Tibial nerve (tissue), 4 donors: ENCODE results near the gene CRISPLD2. TPM values are rescaled to one million over a fixed set of nuclear protein-coding genes. Genes with fewer than 3 reads are reported as not detected.
A peak's percentile ranks its signal among the peaks of the same experiment; 100 is the strongest.

Experiments
- DNase-seq, 2 donors: peaks; one replicate each; pipeline ENCODE4 v3.0.0-alpha.2; 2019; ENCODE audit warnings: low spot score in 2 of 2
- H3K27ac ChIP-seq, 4 donors: fragments of 200-600 bp; sonication (generic) in 3 of 4; one replicate each; pipeline ENCODE4 v1.5.1; 2017 to 2019; ENCODE audit warnings: mild to moderate bottlenecking in 1 of 4
- H3K27me3 ChIP-seq, 2 donors: fragments of 200-600 bp; sonication (generic) in 1 of 2; one replicate each; pipeline versions ENCODE4 v1.5.1 to v1.6.0; 2017 to 2019
- H3K36me3 ChIP-seq, 3 donors: fragments of 200-600 bp; sonication (generic); one replicate each; pipeline ENCODE4 v1.5.1; 2018 to 2019
- H3K4me1 ChIP-seq, 4 donors: fragments of 200-600 bp; sonication (generic) in 3 of 4; one replicate each; pipeline ENCODE4 v1.5.1; 2017 to 2019
- H3K4me3 ChIP-seq, 4 donors: fragments of 200-600 bp; sonication (generic) in 3 of 4; one replicate each; pipeline ENCODE4 v1.5.1; 2017 to 2019; ENCODE audit warnings: mild to moderate bottlenecking in 1 of 4, moderate library complexity in 1 of 4
- H3K9me3 ChIP-seq, 4 donors: fragments of 200-600 bp; sonication (generic) in 3 of 4; one replicate each; pipeline ENCODE4 v1.5.1; 2017 to 2019
- EP300 ChIP-seq, 2 donors: sonication (generic); formaldehyde crosslinking; IDR thresholded peaks; one replicate each; pipeline ENCODE4 v1.6.1; 2017; ENCODE audit warnings: antibody characterized with exemption in 2 of 2, mild to moderate bottlenecking in 1 of 2
- POLR2A ChIP-seq, 2 donors: fragments of 450-650 bp; IDR thresholded peaks; one replicate each; pipeline ENCODE4 v1.6.1; 2017; ENCODE audit warnings: antibody characterized with exemption in 2 of 2, mild to moderate bottlenecking in 2 of 2, moderate library complexity in 2 of 2
- WGBS, 2 donors: methylation state at CpG; one replicate each; pipeline ENCODE4 v1.1.5; 2018; 5-methylcytosine and 5-hydroxymethylcytosine counted together
- total RNA-seq, 4 donors: library from RNA; depleted of rRNA; stranded (reverse); fragments of >200 nt; gene quantifications; one replicate each; pipeline ENCODE4 v1.1.0, GENCODE V29; 2016
- TF ChIP-seq, protein P1 (sequence below), 5 experiments: fragments of 200-600 bp in 3 of 5; fragments of 450-650 bp in 2 of 5; sonication (generic) in 3 of 5; IDR thresholded peaks; one replicate each; pipeline ENCODE4 v1.5.1; 2016 to 2019; ENCODE audit warnings: antibody characterized with exemption in 5 of 5, mild to moderate bottlenecking in 3 of 5, moderate library complexity in 2 of 5

The CRISPLD2 gene
- total RNA-seq, 4 donors from 2014 or later = 136 to 232 (median 207) TPM

DNA sequence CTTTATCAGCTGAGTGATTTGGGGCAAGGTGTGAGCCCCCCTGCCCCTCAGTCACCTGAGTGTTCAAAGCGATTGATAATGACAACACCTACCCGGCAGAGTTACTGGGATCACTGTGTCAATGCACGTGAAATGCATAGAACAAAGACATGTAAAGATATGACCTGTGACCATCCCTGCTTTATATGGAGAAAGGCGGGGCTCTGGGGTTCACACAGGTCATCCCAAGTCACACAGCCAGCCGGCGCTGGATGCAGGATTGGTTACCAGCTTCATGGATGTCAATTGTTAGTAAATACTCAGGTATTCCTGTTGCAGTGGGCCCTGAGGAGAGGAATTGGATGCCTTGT lies 64.4 kb downstream of the CRISPLD2 start:
- WGBS, 2 donors = 53 to 58% methylated on average over 6 of the region's 6 CpGs

DNA sequence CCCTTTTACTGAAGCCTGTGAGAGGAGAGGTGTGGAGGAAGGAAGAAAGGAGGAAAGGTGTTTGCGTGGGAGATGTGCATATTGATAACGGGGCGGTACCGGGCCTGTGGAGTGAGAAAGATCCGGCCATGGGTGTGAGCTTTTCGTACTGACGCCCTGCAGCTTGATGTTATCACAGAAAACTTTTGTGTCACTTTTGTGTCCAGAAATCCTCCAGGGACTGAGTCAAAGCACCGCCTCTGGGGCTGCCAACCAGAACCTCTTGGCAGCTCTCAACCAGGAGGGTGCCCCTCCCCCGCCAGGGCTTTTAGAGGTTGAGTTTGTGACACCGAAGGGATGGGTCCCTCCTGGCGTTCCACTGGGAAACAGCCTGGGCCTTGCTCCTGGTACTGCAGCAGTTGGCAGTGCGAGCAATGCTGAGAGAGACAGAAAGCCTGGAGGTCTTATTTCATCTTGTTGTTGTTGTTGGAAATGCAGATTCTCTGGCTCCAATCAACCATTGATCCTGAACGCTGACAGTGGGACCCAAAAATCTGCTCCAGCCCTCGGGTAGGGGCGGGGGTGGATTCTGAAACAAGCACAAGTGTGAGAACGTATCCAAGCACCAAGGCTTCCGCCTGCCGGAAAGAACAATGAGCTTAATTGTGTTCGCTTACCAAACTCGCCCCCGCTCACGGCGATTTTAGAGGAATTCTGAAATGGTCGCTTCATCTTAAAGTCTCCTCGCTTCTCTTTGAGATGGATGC lies 65.0 kb downstream of the CRISPLD2 start:
- TF ChIP-seq POLR2A (IDR thresholded peaks at IDR 0.05) (no peak), EP300 (IDR thresholded peaks at IDR 0.05) (peak in 1 of 2 donors; percentile 51)
- H3K9me3 ChIP-seq = no peaks in the 10 kb centered on the region
- H3K4me3 ChIP-seq = peak overlapping the region in 2 of 4 donors; percentile 1 to 17
- WGBS, 2 donors = 23 to 27% methylated on average over 25 of the region's 25 CpGs
- H3K4me1 ChIP-seq = peaks cover 0 to 58% (median 16%) of the 10 kb centered on the region in 4 donors
- no peaks in the 10 kb centered on the region for H3K27me3 ChIP-seq
- peak; percentile 31 for DNase-seq
- H3K36me3 ChIP-seq = peaks cover 0 to 15% (median 0%) of the 10 kb centered on the region in 3 donors
- peak overlapping the region; percentile 67 to 85 (median 76) for H3K27ac ChIP-seq

More for the DNA sequence above, 64.4 kb downstream of the CRISPLD2 start:
- H3K4me3 ChIP-seq = no peak overlapping the region
- no peaks in the 10 kb centered on the region for H3K9me3 ChIP-seq
- H3K36me3 ChIP-seq = peaks cover 0 to 13% (median 0%) of the 10 kb centered on the region in 3 donors
- no peak for DNase-seq
- H3K27me3 ChIP-seq = no peaks in the 10 kb centered on the region
- H3K27ac ChIP-seq = peak overlapping the region; percentile 67 to 85 (median 76)
- H3K4me1 ChIP-seq = peaks cover 0 to 58% (median 16%) of the 10 kb centered on the region in 4 donors
- no peak for TF ChIP-seq EP300 (IDR thresholded peaks at IDR 0.05)
- no peak for TF ChIP-seq POLR2A (IDR thresholded peaks at IDR 0.05)
- TF ChIP-seq, protein P1, sequence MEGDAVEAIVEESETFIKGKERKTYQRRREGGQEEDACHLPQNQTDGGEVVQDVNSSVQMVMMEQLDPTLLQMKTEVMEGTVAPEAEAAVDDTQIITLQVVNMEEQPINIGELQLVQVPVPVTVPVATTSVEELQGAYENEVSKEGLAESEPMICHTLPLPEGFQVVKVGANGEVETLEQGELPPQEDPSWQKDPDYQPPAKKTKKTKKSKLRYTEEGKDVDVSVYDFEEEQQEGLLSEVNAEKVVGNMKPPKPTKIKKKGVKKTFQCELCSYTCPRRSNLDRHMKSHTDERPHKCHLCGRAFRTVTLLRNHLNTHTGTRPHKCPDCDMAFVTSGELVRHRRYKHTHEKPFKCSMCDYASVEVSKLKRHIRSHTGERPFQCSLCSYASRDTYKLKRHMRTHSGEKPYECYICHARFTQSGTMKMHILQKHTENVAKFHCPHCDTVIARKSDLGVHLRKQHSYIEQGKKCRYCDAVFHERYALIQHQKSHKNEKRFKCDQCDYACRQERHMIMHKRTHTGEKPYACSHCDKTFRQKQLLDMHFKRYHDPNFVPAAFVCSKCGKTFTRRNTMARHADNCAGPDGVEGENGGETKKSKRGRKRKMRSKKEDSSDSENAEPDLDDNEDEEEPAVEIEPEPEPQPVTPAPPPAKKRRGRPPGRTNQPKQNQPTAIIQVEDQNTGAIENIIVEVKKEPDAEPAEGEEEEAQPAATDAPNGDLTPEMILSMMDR (IDR thresholded peaks at IDR 0.05) = no peak

DNA sequence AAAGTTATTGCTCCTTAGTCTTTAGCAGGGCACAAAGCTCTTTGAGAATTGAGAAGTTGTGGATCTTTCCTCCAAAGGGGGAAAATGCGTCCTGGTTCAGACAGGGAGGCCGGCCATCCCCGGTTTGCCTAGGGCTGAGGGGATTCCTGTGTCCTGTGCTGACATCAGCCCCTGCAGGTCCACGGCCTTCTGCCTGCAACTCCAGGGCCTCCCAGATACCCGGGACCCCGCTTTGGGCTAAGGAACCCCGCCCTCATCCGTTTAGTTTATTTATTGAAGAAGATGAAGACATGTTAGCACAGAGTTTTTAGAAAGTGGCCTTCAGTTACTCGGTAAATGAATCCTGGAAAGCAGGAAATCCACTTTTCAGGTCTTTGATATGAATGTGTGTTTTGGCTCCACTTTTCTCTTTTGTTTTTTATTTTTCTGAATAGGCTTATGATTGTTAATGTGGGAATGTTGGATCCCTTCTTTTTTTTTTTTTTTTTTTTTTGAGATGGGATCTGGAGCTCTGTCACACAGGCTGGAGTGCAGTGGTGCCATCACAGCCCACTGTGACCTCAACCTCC lies 65.6 kb downstream of the CRISPLD2 start:
- Histone ChIP-seq H3K9me3 (no peaks in the 10 kb centered on the region), H3K4me1 (peaks cover 0 to 58% (median 16%) of the 10 kb centered on the region in 4 donors), H3K4me3 (peak overlapping the region in 1 of 4 donors; percentile 17), H3K36me3 (peaks cover 0 to 15% (median 0%) of the 10 kb centered on the region in 3 donors), H3K27me3 (no peaks in the 10 kb centered on the region), H3K27ac (peak overlapping the region; percentile 67 to 85 (median 76))
- WGBS, 2 donors = 19 to 24% methylated on average over 9 of the region's 9 CpGs
- TF ChIP-seq POLR2A (IDR thresholded peaks at IDR 0.05) (no peak), EP300 (IDR thresholded peaks at IDR 0.05) (no peak)
- TF ChIP-seq, protein P1 (IDR thresholded peaks at IDR 0.05) = no peak
- no peak for DNase-seq

DNA sequence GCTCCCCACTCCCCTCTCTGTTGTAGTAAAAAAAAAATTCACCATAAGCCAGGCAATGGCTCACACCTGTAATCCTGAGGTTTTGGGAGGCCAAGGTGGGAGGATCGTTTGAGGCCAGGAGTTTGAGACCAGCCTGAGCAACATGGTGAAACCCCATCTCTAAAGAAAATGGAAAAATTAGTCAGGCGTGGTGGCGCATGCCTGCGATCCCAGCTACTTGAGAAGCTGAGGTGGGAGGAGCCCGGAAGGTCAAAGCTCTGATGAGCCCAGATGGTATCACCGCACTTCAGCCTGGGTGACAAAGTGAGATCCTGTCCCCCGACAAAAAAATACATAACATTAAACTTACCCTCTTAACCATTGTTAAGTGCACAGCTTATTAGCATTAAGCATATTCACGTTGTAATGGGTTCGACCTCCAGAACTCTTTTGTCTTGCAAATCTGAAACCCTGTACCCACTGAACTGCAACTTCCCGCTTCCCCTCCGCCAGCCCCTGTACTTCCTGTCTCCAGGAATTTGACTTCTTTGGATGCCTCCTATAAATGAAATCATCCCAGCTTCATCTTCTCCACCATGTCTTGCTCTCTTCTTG lies 66.8 kb downstream of the CRISPLD2 start:
- no peak for TF ChIP-seq EP300 (IDR thresholded peaks at IDR 0.05)
- no peak for DNase-seq
- H3K4me3 ChIP-seq = no peak overlapping the region
- H3K9me3 ChIP-seq = no peaks in the 10 kb centered on the region
- H3K4me1 ChIP-seq = peaks cover 0 to 57% (median 16%) of the 10 kb centered on the region in 4 donors
- H3K27ac ChIP-seq = peak overlapping the region in 3 of 4 donors; percentile 12 to 83 (median 29)
- H3K36me3 ChIP-seq = peaks cover 0 to 26% (median 0%) of the 10 kb centered on the region in 3 donors
- no peaks in the 10 kb centered on the region for H3K27me3 ChIP-seq
- 90 to 93% methylated on average over 11 of the region's 11 CpGs for WGBS, 2 donors

DNA sequence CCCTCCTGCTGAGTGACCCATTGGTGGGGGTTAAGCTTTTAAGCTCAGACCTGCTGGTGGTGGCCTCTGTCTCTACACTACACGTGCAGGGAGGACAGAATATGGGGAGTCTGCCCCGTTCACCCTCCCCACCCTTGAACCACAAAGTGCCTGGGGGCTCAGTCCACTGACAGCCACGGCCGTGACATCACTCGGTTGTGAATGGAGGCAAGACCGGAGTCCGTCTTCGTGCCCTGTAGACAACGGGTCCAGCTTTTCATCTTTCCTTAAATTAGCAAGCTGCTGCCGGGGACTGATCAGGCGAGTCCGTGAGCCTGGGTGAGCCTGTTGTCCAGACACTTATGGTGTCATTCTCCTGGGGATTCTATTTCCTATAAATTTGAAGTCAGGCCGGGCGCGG lies 67.4 kb downstream of the CRISPLD2 start:
- Histone ChIP-seq H3K36me3 (peaks cover 0 to 32% (median 0%) of the 10 kb centered on the region in 3 donors), H3K4me3 (no peak overlapping the region), H3K9me3 (no peaks in the 10 kb centered on the region), H3K4me1 (peaks cover 0 to 56% (median 16%) of the 10 kb centered on the region in 4 donors), H3K27ac (peak overlapping the region in 1 of 4 donors; percentile 29), H3K27me3 (no peaks in the 10 kb centered on the region)
- no peak for DNase-seq
- WGBS, 2 donors = 90 to 91% methylated on average over 15 of the region's 15 CpGs
- TF ChIP-seq, protein P1 (IDR thresholded peaks at IDR 0.05) = no peak
- TF ChIP-seq POLR2A (IDR thresholded peaks at IDR 0.05) (no peak), EP300 (IDR thresholded peaks at IDR 0.05) (no peak)
